NT2/D1 (cell line): Measurements from ENCODE around the gene CRISP3.
A peak's percentile ranks its signal among the peaks of the same experiment; 100 is the strongest.

Experiments
- DNase-seq: peaks from one replicate; pipeline ENCODE4 v3.0.0-alpha.2; 2011; ENCODE audit warnings: low read depth, low spot score
- H3K27me3 ChIP-seq: 2 replicates; pipeline ENCODE4 v1.6.0; 2011; ENCODE audit warnings: mild to moderate bottlenecking; ENCODE audit not compliant: insufficient read length, insufficient read depth
- H3K36me3 ChIP-seq: 2 replicates; pipeline ENCODE4 v1.6.1; 2011; ENCODE audit warnings: mild to moderate bottlenecking, low read length, mixed read lengths; ENCODE audit not compliant: insufficient read depth, insufficient read length
- H3K4me1 ChIP-seq: 2 replicates; pipeline ENCODE4 v1.5.1; 2011; ENCODE audit not compliant: insufficient read depth, insufficient read length
- H3K4me3 ChIP-seq: 2 replicates; pipeline ENCODE4 v1.5.1; 2011; ENCODE audit warnings: low read depth; ENCODE audit not compliant: insufficient read length
- H3K9ac ChIP-seq: 2 replicates; pipeline ENCODE4 v1.6.0; 2011; ENCODE audit warnings: low read depth; ENCODE audit not compliant: insufficient read length
- H3K9me3 ChIP-seq: 2 replicates; pipeline ENCODE4 v1.5.1; 2011; ENCODE audit warnings: mild to moderate bottlenecking, low read length; ENCODE audit not compliant: insufficient read depth
- SUZ12 ChIP-seq: IDR thresholded peaks from 2 replicates; pipeline ENCODE4 v1.6.1; 2011; ENCODE audit not compliant: insufficient read length, insufficient read depth; ENCODE audit errors: extremely low read depth
- YY1 ChIP-seq: IDR thresholded peaks from 2 replicates; pipeline ENCODE4 v1.6.1; 2011; ENCODE audit not compliant: insufficient read length, insufficient read depth
- ZNF274 ChIP-seq: IDR thresholded peaks from 2 replicates; pipeline ENCODE4 v1.6.1; 2011; ENCODE audit warnings: mild to moderate bottlenecking, low read depth, low read length

The CRISP3 gene, protein sequence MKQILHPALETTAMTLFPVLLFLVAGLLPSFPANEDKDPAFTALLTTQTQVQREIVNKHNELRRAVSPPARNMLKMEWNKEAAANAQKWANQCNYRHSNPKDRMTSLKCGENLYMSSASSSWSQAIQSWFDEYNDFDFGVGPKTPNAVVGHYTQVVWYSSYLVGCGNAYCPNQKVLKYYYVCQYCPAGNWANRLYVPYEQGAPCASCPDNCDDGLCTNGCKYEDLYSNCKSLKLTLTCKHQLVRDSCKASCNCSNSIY

DNA sequence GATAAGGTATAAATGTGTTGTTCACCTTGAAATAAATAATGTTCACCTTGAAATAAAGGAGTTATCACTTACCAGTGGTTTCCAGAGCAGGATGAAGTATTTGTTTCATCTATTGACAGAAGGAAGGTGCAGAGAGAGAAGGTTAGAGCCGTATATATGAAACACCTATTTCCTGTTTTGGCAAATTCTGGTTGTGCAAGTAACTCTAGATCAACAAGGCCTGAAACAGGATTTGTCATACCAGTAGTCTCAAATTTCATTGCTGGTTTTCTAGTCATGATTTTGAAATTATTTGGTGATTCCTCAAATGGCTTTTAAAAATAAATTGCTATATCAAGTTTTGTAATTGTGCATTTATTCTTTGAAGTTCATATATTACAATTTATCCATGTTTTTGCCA, at the start of gene CRISP3:
Gene CRISP3, minus strand, starts transcription at position 130 of the 400 bp plus-strand sequence. Its CDS starts 21 bp downstream, at position 109.
- Histone ChIP-seq H3K4me3 (no peak within 1 kb of the TSS), H3K9me3 (no peaks in the 10 kb centered on the region), H3K9ac (no peak within 1 kb of the TSS), H3K36me3 (no peaks in the 10 kb centered on the region), H3K27me3 (no peaks in the 10 kb centered on the region), H3K4me1 (no peaks in the 10 kb centered on the region)
- DNase-seq, result no peak
- no peak for TF ChIP-seq SUZ12
- no peak for TF ChIP-seq ZNF274
- TF ChIP-seq YY1, result no peak

DNA sequence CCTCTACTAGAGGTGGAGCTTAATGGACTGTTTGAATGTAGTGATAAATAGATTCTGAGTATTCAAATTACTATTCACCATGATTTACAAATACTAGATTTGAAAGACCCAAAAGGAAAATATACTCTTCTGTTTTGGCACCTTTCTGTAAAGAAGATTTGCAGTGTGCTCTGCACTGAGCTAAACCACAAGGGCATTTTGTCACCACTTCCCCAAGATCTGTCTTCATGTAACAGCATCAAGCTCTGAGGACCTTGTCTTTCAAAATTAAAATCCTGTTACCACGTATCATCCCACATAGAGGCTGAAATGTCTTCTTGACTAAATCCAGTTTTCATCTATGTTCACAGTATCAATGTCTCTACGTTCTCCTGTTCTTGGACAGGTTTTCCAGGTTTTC, 46.2 kb upstream of the CRISP3 start:
- H3K36me3 ChIP-seq, result no peaks in the 10 kb centered on the region
- no peak for DNase-seq
- TF ChIP-seq ZNF274, result no peak
- no peak for TF ChIP-seq YY1
- TF ChIP-seq SUZ12, result no peak
- H3K4me1 ChIP-seq, result no peaks in the 10 kb centered on the region
- H3K4me3 ChIP-seq, result no peak overlapping the region
- no peaks in the 10 kb centered on the region for H3K9me3 ChIP-seq
- no peak overlapping the region for H3K9ac ChIP-seq
- H3K27me3 ChIP-seq, result no peaks in the 10 kb centered on the region

DNA sequence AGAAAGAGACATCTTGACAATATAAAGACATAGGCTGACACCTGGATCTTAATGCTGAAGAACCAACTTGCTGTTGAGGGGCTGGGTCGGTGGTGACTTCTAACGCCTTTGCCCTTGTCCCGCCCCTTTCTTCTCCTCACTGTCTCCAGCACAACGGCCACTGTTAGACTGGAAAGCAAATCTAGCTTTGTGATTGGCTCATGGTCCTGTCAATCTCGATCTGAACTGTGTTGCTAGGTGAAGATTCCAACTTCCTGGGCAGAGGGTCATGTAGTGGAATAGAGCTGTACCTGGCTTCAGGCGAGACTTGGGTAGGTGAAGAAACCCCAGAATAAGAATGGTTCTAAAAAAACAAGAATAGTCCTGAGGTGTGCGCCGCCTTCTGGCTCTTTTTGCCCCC, 43.0 kb upstream of the CRISP3 start, which contains the start of gene PGK2:
Gene PGK2, minus strand, starts transcription at position 110 of the 400 bp plus-strand sequence. Its CDS starts 98 bp downstream, at position 12.
- no peaks in the 10 kb centered on the region for H3K4me1 ChIP-seq
- H3K4me3 ChIP-seq, result no peak within 1 kb of the TSS
- H3K9me3 ChIP-seq, result no peaks in the 10 kb centered on the region
- TF ChIP-seq YY1 (no peak), ZNF274 (no peak), SUZ12 (no peak)
- no peaks in the 10 kb centered on the region for H3K27me3 ChIP-seq
- peak; percentile 18 for DNase-seq
- H3K9ac ChIP-seq, result no peak within 1 kb of the TSS
- H3K36me3 ChIP-seq, result no peaks in the 10 kb centered on the region

DNA sequence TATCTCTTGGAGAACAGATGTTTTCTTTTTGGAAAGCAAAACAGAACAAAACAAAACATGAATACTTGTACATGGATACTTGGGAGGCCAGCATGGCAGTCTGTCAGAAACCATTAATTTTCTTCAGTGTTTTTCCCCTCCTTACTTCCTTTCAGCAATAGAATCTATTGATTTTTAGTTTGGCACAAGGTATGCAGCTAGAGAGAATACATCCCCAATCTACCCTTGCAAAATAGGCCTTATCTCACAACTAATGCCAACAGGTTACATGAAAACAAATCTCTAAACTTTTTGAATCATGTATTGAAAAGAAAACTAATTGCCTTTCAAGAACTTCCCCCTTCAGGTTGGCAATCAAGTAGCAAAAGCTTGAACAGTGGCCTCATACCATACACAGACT, 40.1 kb upstream of the CRISP3 start:
- Histone ChIP-seq H3K36me3 (no peaks in the 10 kb centered on the region), H3K27me3 (no peaks in the 10 kb centered on the region), H3K9ac (no peak overlapping the region), H3K9me3 (no peaks in the 10 kb centered on the region), H3K4me3 (no peak overlapping the region), H3K4me1 (no peaks in the 10 kb centered on the region)
- no peak for TF ChIP-seq SUZ12
- TF ChIP-seq ZNF274, result no peak
- TF ChIP-seq YY1, result no peak
- no peak for DNase-seq

DNA sequence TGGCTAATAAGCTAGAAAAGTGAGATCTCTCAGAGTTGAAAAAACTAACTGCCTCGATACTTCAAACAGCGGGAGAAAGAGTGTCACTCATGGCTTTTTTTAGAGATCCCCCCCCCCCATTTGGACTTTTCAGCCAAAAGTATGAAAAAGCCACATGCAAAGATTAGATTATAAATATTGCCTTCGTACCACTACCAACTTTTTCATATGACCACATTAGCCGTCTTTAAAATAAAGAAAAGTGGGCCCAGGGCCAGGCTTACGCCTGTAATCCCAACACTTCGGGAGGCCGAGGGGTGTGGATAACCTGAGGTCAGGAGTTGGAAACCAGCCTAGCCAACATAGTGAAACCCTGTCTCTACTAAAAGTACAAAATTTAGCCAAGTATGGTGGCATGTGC, 38.5 kb upstream of the CRISP3 start:
- Histone ChIP-seq H3K9ac (no peak overlapping the region), H3K36me3 (no peaks in the 10 kb centered on the region), H3K9me3 (no peaks in the 10 kb centered on the region), H3K4me3 (no peak overlapping the region), H3K4me1 (no peaks in the 10 kb centered on the region), H3K27me3 (no peaks in the 10 kb centered on the region)
- no peak for DNase-seq
- TF ChIP-seq ZNF274, result no peak
- TF ChIP-seq SUZ12, result no peak
- no peak for TF ChIP-seq YY1

DNA sequence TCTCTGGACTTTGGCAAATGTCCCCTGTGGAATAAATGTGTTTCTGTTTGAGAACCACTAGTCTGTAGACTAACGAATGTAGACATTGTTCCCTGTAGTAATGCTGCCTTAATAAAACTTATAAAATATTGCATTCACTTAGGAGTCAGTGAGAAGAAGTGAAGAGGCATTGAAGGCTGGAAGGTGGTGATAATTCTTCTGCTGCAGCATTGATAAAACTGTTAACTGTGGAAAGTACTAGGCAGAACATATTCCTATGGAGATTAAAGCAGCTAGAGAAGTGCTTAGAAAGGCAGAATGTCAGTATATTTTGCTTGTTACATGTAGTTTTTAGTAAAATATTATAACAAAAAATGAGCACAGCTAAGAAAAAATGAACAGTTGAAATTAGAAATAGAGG, 38.1 kb upstream of the CRISP3 start:
- no peaks in the 10 kb centered on the region for H3K27me3 ChIP-seq

DNA sequence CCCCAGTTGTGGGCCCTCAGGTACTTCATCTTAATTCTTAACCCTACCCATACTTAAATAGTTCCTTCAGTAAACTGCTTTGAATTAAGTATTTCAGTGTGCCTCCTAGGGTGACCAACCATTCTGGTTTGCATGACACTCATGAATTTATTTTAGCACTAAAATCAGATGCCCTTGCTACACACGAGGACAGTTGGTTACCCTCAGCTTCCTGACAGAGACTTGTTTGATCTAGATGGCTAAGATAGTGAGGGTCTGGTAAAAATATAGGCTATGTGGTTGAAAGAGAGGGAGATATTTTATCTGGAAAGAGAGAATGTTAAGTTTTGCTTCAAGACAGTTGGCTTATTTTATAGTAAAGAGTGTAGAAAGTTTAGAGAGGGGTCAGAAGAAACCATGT, 32.3 kb upstream of the CRISP3 start:
- no peak overlapping the region for H3K4me3 ChIP-seq
- no peak for DNase-seq

More for the DNA sequence above, 38.1 kb upstream of the CRISP3 start:
- Histone ChIP-seq H3K4me3 (no peak overlapping the region), H3K9ac (no peak overlapping the region), H3K4me1 (no peaks in the 10 kb centered on the region), H3K9me3 (no peaks in the 10 kb centered on the region), H3K36me3 (no peaks in the 10 kb centered on the region)
- TF ChIP-seq YY1, result no peak
- no peak for DNase-seq

More for the DNA sequence above, 32.3 kb upstream of the CRISP3 start:
- Histone ChIP-seq H3K27me3 (no peaks in the 10 kb centered on the region), H3K9me3 (peaks cover 8% of the 10 kb centered on the region; the same call in 1 of the 2 replicates), H3K9ac (no peak overlapping the region), H3K36me3 (no peaks in the 10 kb centered on the region), H3K4me1 (no peaks in the 10 kb centered on the region)
- TF ChIP-seq YY1, result no peak
- TF ChIP-seq SUZ12, result no peak
- no peak for TF ChIP-seq ZNF274
